Adrenal gland (tissue), 5 donors: ENCODE results near the gene CEP41.

Experiments used
- CTCF ChIP-seq, 6 experiments: fragments of 450-650 bp in 4 of 6; fragments of 200-600 bp in 2 of 6; sonication (generic) in 1 of 6; IDR thresholded peaks; 1 replicate in 5 of 6; 2 replicates in 1 of 6; pipeline versions ENCODE4 v1.5.1 to v1.8.0; 2016 to 2021; ENCODE audit warnings: antibody characterized with exemption in 6 of 6, mild to moderate bottlenecking in 2 of 6, moderate library complexity in 1 of 6
- POLR2A ChIP-seq, 2 donors: fragments of 450-650 bp; IDR thresholded peaks; one replicate each; pipeline ENCODE4 v1.6.1; 2017; ENCODE audit warnings: antibody characterized with exemption in 2 of 2, mild to moderate bottlenecking in 2 of 2, moderate library complexity in 1 of 2
- donor health status: DM: no; HTN: no; CAD: no.

- TF ChIP-seq CTCF (IDR thresholded peaks at IDR 0.05) (no peak), POLR2A (IDR thresholded peaks at IDR 0.05) (no peak)
Observed at GRCh38 chr7:130379532-130379920, 61.3 kb downstream of the CEP41 start.
